Measurements from ENCODE around the gene TRIM28.

DNA sequence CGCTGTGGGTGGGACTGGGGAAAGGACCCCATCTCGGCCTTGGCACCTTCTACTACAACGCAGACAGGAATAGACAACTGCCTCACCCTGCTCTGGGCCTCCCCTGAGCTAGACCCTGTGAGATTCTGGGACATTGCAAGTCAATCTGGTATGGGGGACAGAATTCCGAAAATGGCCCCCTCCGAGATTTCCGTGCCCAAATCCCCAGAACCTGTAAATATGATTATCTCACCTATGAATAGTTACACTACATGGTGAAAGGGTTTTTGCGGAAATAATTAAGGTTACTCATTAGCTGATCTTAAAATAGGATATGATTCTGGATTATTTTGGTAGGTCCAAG, 23.6 kb upstream of the TRIM28 start:
- TF ChIP-seq CTCF (IDR thresholded peaks at IDR 0.05) (no peak), POLR2A (IDR thresholded peaks at IDR 0.05) (no peak)
